GM12891 (cell line): Measurements from ENCODE around the gene PSME3IP1.

Source experiments
- POLR2A ChIP-seq: IDR thresholded peaks from 2 replicates; pipeline ENCODE4 v1.6.1; 2011; ENCODE audit warnings: low read depth, low read length, control low read depth
- POLR2AphosphoS5 ChIP-seq: IDR thresholded peaks from 2 replicates; pipeline ENCODE4 v1.6.1; 2011; ENCODE audit warnings: low read depth, low read length, control low read depth
- POU2F2 ChIP-seq: IDR thresholded peaks from 2 replicates; pipeline ENCODE4 v1.6.1; 2011; ENCODE audit warnings: low read depth, mild to moderate bottlenecking, control low read depth, low read length, moderate library complexity
- SPI1 ChIP-seq: IDR thresholded peaks from 2 replicates; pipeline ENCODE4 v1.6.1; 2011; ENCODE audit warnings: low read depth, low read length, control low read depth
- TAF1 ChIP-seq: IDR thresholded peaks from 2 replicates; pipeline ENCODE4 v1.6.1; 2011; ENCODE audit warnings: low read depth, low read length, control low read depth

- TF ChIP-seq POLR2A: no peak
- no peak for TF ChIP-seq POLR2AphosphoS5
- no peak for TF ChIP-seq SPI1
- TF ChIP-seq TAF1: no peak
- TF ChIP-seq POU2F2: no peak
Measured at GRCh38 chr16:57126411-57126810, 59.4 kb downstream of the PSME3IP1 start.
